Body of pancreas (tissue), 4 donors: Measurements from ENCODE around the gene PRPF31. TPM values are rescaled to one million over a fixed set of nuclear protein-coding genes. Genes with fewer than 3 reads are reported as not detected.
A peak's percentile ranks its signal among the peaks of the same experiment; 100 is the strongest.

Experiments used
- ATAC-seq: fragments of 150-250 bp; one replicate; pipeline ENCODE4 v1.9.1; 2016
- DNase-seq, 4 donors: peaks; one replicate each; pipeline ENCODE4 v3.0.0-alpha.2; 2019
- H3K27ac ChIP-seq, 4 donors: fragments of 200-600 bp; sonication (generic); 1 replicate in 3 of 4; 2 replicates in 1 of 4; pipeline versions ENCODE4 v1.5.1 to v1.6.1; 2016 to 2019; ENCODE audit warnings: mild to moderate bottlenecking in 1 of 4, mixed read lengths in 1 of 4, moderate library complexity in 1 of 4
- H3K27me3 ChIP-seq, 2 donors: fragments of 200-600 bp; sonication (generic); one replicate each; pipeline ENCODE4 v1.6.0; 2016; ENCODE audit warnings: mild to moderate bottlenecking in 1 of 2
- H3K36me3 ChIP-seq, 2 donors: fragments of 200-600 bp; sonication (generic); replicated peaks in 1 of 2; 2 replicates each; pipeline ENCODE4 v1.5.1; 2016; ENCODE audit warnings: low read depth in 2 of 2; ENCODE audit not compliant: insufficient read depth in 1 of 2
- H3K4me1 ChIP-seq: fragments of 200-600 bp; sonication (generic); one replicate; pipeline ENCODE4 v1.6.0; 2016
- H3K4me3 ChIP-seq, 2 donors: fragments of 200-600 bp; sonication (generic); 1 replicate in 1 of 2; 2 replicates in 1 of 2; pipeline ENCODE4 v1.5.1; 2016 to 2019
- H3K9me3 ChIP-seq, 3 donors: fragments of 200-600 bp; sonication (generic); 1 replicate in 2 of 3; 2 replicates in 1 of 3; pipeline ENCODE4 v1.5.1; 2016
- POLR2A ChIP-seq, 3 donors: fragments of 450-650 bp; IDR thresholded peaks; one replicate each; pipeline ENCODE4 v1.6.1; 2016; ENCODE audit warnings: antibody characterized with exemption in 3 of 3, mild to moderate bottlenecking in 2 of 3
- WGBS, 2 donors: methylation state at CpG; one replicate each; pipeline ENCODE4 v1.1.5; 2017; 5-methylcytosine and 5-hydroxymethylcytosine counted together
- intact Hi-C: fragments of 100-400 bp; cut with DNase I; formaldehyde crosslinking; loops from one replicate; pipeline ENCODE4 v1.15.1; 2023
- total RNA-seq, 2 donors: library from RNA; depleted of rRNA; stranded (reverse); fragments of >200 nt; gene quantifications; one replicate each; pipeline ENCODE4 v1.1.0, GENCODE V29; 2016
- TF ChIP-seq, protein P1 (sequence below), 7 experiments: fragments of 450-650 bp in 4 of 7; fragments of 200-600 bp in 3 of 7; sonication (generic) in 3 of 7; IDR thresholded peaks; one replicate each; pipeline ENCODE4 v1.5.1; 2016 to 2019; ENCODE audit warnings: antibody characterized with exemption in 7 of 7

PRPF31 gene, protein sequence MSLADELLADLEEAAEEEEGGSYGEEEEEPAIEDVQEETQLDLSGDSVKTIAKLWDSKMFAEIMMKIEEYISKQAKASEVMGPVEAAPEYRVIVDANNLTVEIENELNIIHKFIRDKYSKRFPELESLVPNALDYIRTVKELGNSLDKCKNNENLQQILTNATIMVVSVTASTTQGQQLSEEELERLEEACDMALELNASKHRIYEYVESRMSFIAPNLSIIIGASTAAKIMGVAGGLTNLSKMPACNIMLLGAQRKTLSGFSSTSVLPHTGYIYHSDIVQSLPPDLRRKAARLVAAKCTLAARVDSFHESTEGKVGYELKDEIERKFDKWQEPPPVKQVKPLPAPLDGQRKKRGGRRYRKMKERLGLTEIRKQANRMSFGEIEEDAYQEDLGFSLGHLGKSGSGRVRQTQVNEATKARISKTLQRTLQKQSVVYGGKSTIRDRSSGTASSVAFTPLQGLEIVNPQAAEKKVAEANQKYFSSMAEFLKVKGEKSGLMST
- 10 to 100 TPM; 17.8 to 24.1 TPM for total RNA-seq

- DNase-seq, result peak; percentile 96 to 98 (median 98)
- H3K27me3 ChIP-seq, result no peaks in the 10 kb centered on the region
- no peaks in the 10 kb centered on the region for H3K9me3 ChIP-seq
- WGBS, 2 donors, result 0% methylated on average over 52 to 60 of the region's 60 CpGs
- peaks cover 27% of the 10 kb centered on the region for H3K4me1 ChIP-seq
- intact Hi-C loops, result no loop called here
- H3K27ac ChIP-seq, result peak within 1 kb of the TSS; percentile 67 to 93 (median 83)
- H3K36me3 ChIP-seq, result peaks cover 0 to 6% of the 10 kb centered on the region in 2 donors
- peak within 1 kb of the TSS; percentile 59 to 69 for H3K4me3 ChIP-seq
- TF ChIP-seq POLR2A (IDR thresholded peaks at IDR 0.05), result peak in 2 of 3 donors; percentile 80 to 82
- TF ChIP-seq, protein P1, sequence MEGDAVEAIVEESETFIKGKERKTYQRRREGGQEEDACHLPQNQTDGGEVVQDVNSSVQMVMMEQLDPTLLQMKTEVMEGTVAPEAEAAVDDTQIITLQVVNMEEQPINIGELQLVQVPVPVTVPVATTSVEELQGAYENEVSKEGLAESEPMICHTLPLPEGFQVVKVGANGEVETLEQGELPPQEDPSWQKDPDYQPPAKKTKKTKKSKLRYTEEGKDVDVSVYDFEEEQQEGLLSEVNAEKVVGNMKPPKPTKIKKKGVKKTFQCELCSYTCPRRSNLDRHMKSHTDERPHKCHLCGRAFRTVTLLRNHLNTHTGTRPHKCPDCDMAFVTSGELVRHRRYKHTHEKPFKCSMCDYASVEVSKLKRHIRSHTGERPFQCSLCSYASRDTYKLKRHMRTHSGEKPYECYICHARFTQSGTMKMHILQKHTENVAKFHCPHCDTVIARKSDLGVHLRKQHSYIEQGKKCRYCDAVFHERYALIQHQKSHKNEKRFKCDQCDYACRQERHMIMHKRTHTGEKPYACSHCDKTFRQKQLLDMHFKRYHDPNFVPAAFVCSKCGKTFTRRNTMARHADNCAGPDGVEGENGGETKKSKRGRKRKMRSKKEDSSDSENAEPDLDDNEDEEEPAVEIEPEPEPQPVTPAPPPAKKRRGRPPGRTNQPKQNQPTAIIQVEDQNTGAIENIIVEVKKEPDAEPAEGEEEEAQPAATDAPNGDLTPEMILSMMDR (IDR thresholded peaks at IDR 0.05), result peak in 2 of 7 experiments; percentile 13 to 20
- peak; percentile 95 for ATAC-seq
Measured at GRCh38 chr19:54115109-54116063, at the start of gene PRPF31, which contains the start of gene TFPT. TSS of gene PRPF31 (plus strand) at chr19:54115754. CDS start at chr19:54118279, 2,525 bp downstream. TSS of gene TFPT (minus strand) at chr19:54115657. CDS start at chr19:54115269, 388 bp downstream.

DNA sequence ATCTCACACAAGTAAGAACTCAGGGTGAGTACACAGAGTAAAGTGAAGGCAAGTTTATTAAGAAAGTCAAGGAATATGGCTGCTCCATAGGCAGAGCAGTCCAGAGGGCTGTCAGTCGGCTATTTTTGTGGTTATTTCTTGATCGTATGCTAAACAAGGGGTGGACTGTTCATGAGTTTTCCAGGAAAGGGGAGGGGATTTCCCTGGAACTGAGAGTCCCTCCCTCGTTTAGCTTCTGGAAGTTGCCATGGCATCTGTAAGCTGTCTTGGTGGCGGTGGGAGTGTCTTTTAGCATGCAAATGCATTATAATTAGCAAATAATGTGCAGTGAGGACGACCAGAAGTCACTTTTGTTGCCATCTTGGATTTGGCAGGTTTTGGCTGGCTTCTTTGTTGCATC, 46.1 kb upstream of the PRPF31 start:
- ATAC-seq, result no peak
- peaks cover 0 to 8% (median 0%) of the 10 kb centered on the region in 3 donors for H3K9me3 ChIP-seq

DNA sequence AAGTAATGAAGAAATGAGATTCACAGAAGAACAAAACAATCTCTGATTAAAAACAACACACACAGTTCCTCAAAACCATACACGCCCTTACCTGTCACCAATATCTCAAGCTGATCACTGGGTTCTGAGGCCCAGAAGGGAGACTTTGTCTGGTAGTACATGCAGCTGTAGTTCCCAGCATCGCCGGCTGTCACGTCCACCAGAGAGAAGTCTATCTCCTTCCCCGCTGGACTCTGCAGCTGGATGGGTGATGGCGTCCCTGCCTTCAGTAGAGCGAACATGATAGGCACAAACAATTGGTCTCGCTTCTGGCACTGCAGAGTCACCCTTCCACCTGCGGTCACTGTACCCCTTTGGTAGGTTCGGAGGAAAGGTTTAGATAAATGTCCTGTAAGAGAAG, 41.7 kb upstream of the PRPF31 start:
- intact Hi-C loops, result no loop called here
- WGBS, 2 donors, result 73 to 79% methylated on average over 8 to 10 of the region's 10 CpGs
- no peak for ATAC-seq

More for the DNA sequence above, 46.1 kb upstream of the PRPF31 start:
- WGBS, 2 donors, result 42 to 52% methylated on average over 5 of the region's 5 CpGs
- Histone ChIP-seq H3K36me3 (no peaks in the 10 kb centered on the region), H3K27me3 (no peaks in the 10 kb centered on the region), H3K27ac (no peak overlapping the region), H3K4me3 (no peak overlapping the region), H3K4me1 (no peaks in the 10 kb centered on the region)
- intact Hi-C loops, result no loop called here
- no peak for DNase-seq
- no peak for TF ChIP-seq POLR2A (IDR thresholded peaks at IDR 0.05)
- TF ChIP-seq, protein P1 (IDR thresholded peaks at IDR 0.05), result no peak

DNA sequence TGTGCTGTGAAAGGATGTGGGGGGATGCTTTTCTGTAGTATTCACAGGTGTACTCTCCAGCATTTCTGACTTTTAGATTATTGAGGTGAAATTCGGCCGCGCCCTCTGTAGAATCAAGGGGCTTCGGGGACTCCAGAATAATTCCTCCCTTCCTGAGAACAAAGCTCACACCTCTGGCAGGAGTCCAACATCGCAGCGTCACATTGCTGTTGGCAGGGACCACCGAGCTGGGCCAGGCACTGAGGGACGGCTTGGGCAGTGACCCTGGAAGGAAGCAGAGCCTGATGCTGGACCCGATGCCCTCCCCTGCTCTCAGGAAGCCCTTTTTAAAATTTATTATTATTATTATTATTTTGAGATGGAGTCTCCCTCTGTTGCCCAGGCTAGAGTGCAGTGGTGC, 40.7 kb upstream of the PRPF31 start:
- ATAC-seq (no peak), DNase-seq (no peak)
- 59 to 81% methylated on average over 9 of the region's 9 CpGs for WGBS, 2 donors
- H3K9me3 ChIP-seq, result peaks cover 0 to 2% (median 0%) of the 10 kb centered on the region in 3 donors
- intact Hi-C loops, result no loop called here
- no peaks in the 10 kb centered on the region for H3K4me1 ChIP-seq
- no peak overlapping the region for H3K4me3 ChIP-seq
- H3K27ac ChIP-seq, result no peak overlapping the region
- H3K36me3 ChIP-seq, result no peaks in the 10 kb centered on the region
- no peak for TF ChIP-seq POLR2A (IDR thresholded peaks at IDR 0.05)
- TF ChIP-seq, protein P1 (IDR thresholded peaks at IDR 0.05), result no peak
- H3K27me3 ChIP-seq, result no peaks in the 10 kb centered on the region

More for the DNA sequence above, 41.7 kb upstream of the PRPF31 start:
- H3K4me1 ChIP-seq, result no peaks in the 10 kb centered on the region
- TF ChIP-seq POLR2A (IDR thresholded peaks at IDR 0.05), result no peak
- TF ChIP-seq, protein P1 (IDR thresholded peaks at IDR 0.05), result no peak
- DNase-seq, result no peak
- no peaks in the 10 kb centered on the region for H3K27me3 ChIP-seq
- H3K9me3 ChIP-seq, result peaks cover 0 to 8% (median 0%) of the 10 kb centered on the region in 3 donors
- no peaks in the 10 kb centered on the region for H3K36me3 ChIP-seq
- no peak overlapping the region for H3K4me3 ChIP-seq
- no peak overlapping the region for H3K27ac ChIP-seq
